ENCODE data around the gene DCLK1.

DNA sequence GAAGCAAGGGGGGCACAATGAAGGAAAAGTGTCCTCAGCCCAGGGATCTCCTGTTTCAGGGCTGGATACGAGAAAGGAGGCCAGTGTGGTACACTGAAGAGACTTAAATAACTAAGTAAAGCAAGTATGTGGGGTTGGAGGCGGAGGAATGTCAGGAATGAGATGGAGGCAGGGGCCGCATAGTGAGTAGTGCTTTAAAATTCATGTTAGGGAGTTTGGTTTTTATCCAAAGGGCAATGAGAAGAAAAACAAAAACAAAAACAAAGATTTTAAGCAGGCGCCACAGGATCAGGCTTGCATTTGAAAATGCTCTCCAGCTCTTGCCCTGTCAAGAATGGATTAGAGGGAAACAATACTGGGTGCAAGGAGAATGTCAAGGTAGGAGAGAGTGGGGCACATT lies 273.4 kb downstream of the DCLK1 start:
- TF ChIP-seq EZH2 (IDR thresholded peaks at IDR 0.05; ENCODE audit: insufficient read depth, poor library complexity, severe bottlenecking): no peak
- no peak for TF ChIP-seq EZH2phosphoT487 (IDR thresholded peaks at IDR 0.05; ENCODE audit: insufficient read depth, low read depth)
